NCI-H2171 (cell line): ENCODE results near the gene ZNF300.
"Not testable (repeated sequence)": the region's sequence is repeated elsewhere in the genome, so short reads cannot be mapped to it uniquely, and the experiment has no call there.

Source experiments
- DNase-seq: peaks from one replicate; lab custom pipeline; 2025; lab: John Stamatoyannopoulos, UW

Gene ZNF300

DNA sequence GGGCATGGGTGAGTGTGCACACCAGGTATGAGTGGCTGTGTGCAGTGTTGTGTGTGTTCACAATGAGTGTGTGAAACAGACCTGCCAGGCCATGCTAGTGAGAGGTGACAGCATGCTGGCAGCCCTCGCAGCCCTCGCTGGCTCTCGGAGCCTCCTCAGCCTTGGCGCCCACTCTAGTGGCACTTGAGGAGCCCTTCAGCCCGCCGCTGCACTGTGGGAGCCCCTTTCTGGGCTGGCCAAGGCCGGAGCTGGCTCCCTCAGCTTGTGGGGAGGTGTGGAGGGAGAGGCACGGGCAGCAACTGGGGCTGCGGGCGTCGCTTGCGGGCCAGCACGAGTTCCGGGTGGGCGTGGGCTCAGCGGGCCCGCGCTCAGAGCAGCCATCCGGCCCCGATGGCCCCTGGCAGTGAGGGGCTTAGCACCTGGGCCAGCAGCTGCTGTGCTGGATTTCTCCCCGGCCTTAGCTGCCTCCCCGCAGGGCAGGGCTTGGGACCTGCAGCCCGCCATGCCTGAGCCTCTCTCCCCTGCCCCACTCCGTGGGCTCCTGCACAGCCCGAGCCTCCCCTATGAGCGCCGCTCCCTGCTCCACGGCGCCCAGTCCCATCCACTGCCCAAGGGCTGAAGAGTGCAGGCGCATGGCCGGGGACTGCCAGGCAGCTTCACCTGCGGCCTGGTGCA lies 59.5 kb downstream of the ZNF300 start:
- not testable (repeated sequence) for DNase-seq
